OCI-LY7 (cell line): ENCODE data around the gene ADAMTS17. TPM values are rescaled to one million over a fixed set of nuclear protein-coding genes. Genes with fewer than 3 reads are reported as not detected.

ENCODE experiments used
- BruUV-seq: library from RNA; stranded (reverse); fragments of 400-500 nt; replicated peaks from 2 replicates; lab custom pipeline; 2021; lab: Mats Ljungman, UMichigan
- CTCF ChIA-PET: fragments of 300-600 bp; sonication (Branson Sonifier 250); formaldehyde crosslinking; loops from one replicate; lab custom pipeline; 2022; ENCODE audit warnings: antibody characterized with exemption; ENCODE audit not compliant: unreplicated experiment; lab: Charles Lee
- POLR2A ChIA-PET: fragments of 300-600 bp; sonication (Branson Sonifier 250); formaldehyde crosslinking; loops from one replicate; lab custom pipeline; 2022; ENCODE audit warnings: antibody characterized with exemption; lab: Charles Lee
- DNase-seq: peaks from one replicate; pipeline ENCODE4 v3.0.0-alpha.2; 2015; ENCODE audit warnings: low spot score
- H2AFZ ChIP-seq: fragments of 200-600 bp; sonication (generic), shearing (Covaris generic); 2 replicates; pipeline ENCODE4 v1.6.1; 2014; ENCODE audit warnings: mild to moderate bottlenecking, antibody characterized with exemption, low read length, moderate library complexity
- H3K27ac ChIP-seq: fragments of 200-600 bp; sonication (generic); 2 replicates; pipeline ENCODE4 v1.5.1; 2014; ENCODE audit warnings: mixed run types, low read depth, mild to moderate bottlenecking, moderate library complexity, low read length, inconsistent platforms; ENCODE audit not compliant: poor library complexity, severe bottlenecking
- H3K36me3 ChIP-seq: fragments of 200-600 bp; sonication (generic); 2 replicates; pipeline ENCODE4 v1.6.1; 2014; ENCODE audit warnings: mild to moderate bottlenecking, antibody characterized with exemption, low read length, moderate library complexity, mixed read lengths; ENCODE audit not compliant: insufficient read depth
- H3K4me1 ChIP-seq: fragments of 200-600 bp; sonication (generic); 2 replicates; pipeline ENCODE4 v1.5.1; 2014; ENCODE audit warnings: mild to moderate bottlenecking, low read length; ENCODE audit not compliant: insufficient read depth, poor library complexity, severe bottlenecking
- H3K4me2 ChIP-seq: fragments of 200-600 bp; sonication (generic); 2 replicates; pipeline ENCODE4 v1.6.1; 2014; ENCODE audit warnings: mild to moderate bottlenecking, low read length
- H3K4me3 ChIP-seq: fragments of 200-600 bp; sonication (generic); 2 replicates; pipeline ENCODE4 v1.5.1; 2014; ENCODE audit warnings: mild to moderate bottlenecking, low read depth, low read length; ENCODE audit not compliant: poor library complexity, severe bottlenecking
- H3K79me2 ChIP-seq: fragments of 200-600 bp; sonication (generic); 2 replicates; pipeline ENCODE4 v1.6.1; 2016; ENCODE audit warnings: low read depth, mild to moderate bottlenecking, low read length, moderate library complexity, mixed read lengths; ENCODE audit not compliant: insufficient read depth
- H3K9me2 ChIP-seq: fragments of 200-600 bp; sonication (generic); 2 replicates; pipeline ENCODE4 v1.6.1; 2016; ENCODE audit warnings: mild to moderate bottlenecking, low read length, mixed read lengths; ENCODE audit not compliant: insufficient read depth
- H3K9me3 ChIP-seq: fragments of 200-600 bp; sonication (generic); 2 replicates; pipeline ENCODE4 v1.6.1; 2014; ENCODE audit warnings: mild to moderate bottlenecking, mixed run types, low read length, mixed read lengths
- H4K20me1 ChIP-seq: fragments of 200-600 bp; sonication (generic); 2 replicates; pipeline ENCODE4 v1.6.1; 2014; ENCODE audit warnings: mild to moderate bottlenecking, antibody characterized with exemption, low read length, moderate library complexity, mixed read lengths; ENCODE audit not compliant: insufficient read depth
- EZH2phosphoT487 ChIP-seq: fragments of 200-600 bp; sonication (generic); IDR thresholded peaks from 2 replicates; pipeline ENCODE4 v1.6.1; 2018; ENCODE audit warnings: low read depth, borderline replicate concordance, mild to moderate bottlenecking, mixed run types, antibody characterized with exemption, low read length, moderate library complexity, mixed read lengths
- intact Hi-C: fragments of 100-400 bp; cut with micrococcal nuclease; formaldehyde crosslinking; loops from one replicate; pipeline ENCODE4 v1.10.0; 2022; ENCODE audit not compliant: unreplicated experiment
- total RNA-seq, 2 experiments: library from RNA; depleted of rRNA in 1 of 2; stranded (reverse); fragments of >200 nt in 1 of 2; shearing (Covaris generic) in 1 of 2; gene quantifications; 2 replicates each; pipeline ENCODE4 v1.2.3, GENCODE V29; 2014 to 2022
- TF ChIP-seq, protein P1 (sequence below): fragments of 200-600 bp; sonication (generic); conservative IDR thresholded peaks from 2 replicates; pipeline ENCODE4 v1.5.1; 2014; ENCODE audit warnings: mild to moderate bottlenecking, antibody characterized with exemption, low read length, moderate library complexity, mixed read lengths

The ADAMTS17 gene
- total RNA-seq, 2 experiments from 2014 or later = not detected

DNA sequence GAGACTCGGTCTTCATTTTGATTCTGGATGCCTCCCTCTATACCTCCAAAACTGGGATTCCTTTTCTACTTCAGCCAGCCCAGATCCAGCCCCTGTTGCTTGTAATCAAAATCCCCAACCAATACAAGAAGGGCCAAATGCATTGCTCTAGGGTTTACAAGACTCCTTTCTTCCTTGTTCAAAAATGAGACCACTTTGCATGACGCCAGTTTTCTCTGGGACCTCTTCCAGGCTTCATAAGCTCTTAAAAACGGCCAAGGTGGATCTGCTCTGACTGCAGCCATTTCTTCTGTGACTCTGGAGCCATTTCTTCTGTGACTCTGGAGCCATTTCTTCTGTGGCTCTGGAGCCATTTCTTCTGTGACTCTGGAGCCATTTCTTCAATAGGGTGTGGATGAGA is 71.9 kb downstream of the ADAMTS17 start:
- no peak for DNase-seq
- no peak overlapping the region for H3K27ac ChIP-seq
- 0 out of 2 replicates have a peak, but pooled peaks cover 4% of the 10 kb centered on the region for H3K9me2 ChIP-seq
- no peaks in the 10 kb centered on the region for H3K36me3 ChIP-seq
- H3K4me3 ChIP-seq = no peak overlapping the region
- no peak for TF ChIP-seq EZH2phosphoT487
- TF ChIP-seq, protein P1, sequence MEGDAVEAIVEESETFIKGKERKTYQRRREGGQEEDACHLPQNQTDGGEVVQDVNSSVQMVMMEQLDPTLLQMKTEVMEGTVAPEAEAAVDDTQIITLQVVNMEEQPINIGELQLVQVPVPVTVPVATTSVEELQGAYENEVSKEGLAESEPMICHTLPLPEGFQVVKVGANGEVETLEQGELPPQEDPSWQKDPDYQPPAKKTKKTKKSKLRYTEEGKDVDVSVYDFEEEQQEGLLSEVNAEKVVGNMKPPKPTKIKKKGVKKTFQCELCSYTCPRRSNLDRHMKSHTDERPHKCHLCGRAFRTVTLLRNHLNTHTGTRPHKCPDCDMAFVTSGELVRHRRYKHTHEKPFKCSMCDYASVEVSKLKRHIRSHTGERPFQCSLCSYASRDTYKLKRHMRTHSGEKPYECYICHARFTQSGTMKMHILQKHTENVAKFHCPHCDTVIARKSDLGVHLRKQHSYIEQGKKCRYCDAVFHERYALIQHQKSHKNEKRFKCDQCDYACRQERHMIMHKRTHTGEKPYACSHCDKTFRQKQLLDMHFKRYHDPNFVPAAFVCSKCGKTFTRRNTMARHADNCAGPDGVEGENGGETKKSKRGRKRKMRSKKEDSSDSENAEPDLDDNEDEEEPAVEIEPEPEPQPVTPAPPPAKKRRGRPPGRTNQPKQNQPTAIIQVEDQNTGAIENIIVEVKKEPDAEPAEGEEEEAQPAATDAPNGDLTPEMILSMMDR = no peak
- POLR2A ChIA-PET = no interaction called here
- intact Hi-C loops = no loop called here
- H3K79me2 ChIP-seq = no peaks in the 10 kb centered on the region
- CTCF ChIA-PET = no interaction called here
- H3K9me3 ChIP-seq = peaks cover 21% of the 10 kb centered on the region
- H3K4me2 ChIP-seq = no peak overlapping the region
- no peak overlapping the region for H2AFZ ChIP-seq
- no peaks in the 10 kb centered on the region for H3K4me1 ChIP-seq
- no peaks in the 10 kb centered on the region for H4K20me1 ChIP-seq
- no TSS peak for BruUV-seq

DNA sequence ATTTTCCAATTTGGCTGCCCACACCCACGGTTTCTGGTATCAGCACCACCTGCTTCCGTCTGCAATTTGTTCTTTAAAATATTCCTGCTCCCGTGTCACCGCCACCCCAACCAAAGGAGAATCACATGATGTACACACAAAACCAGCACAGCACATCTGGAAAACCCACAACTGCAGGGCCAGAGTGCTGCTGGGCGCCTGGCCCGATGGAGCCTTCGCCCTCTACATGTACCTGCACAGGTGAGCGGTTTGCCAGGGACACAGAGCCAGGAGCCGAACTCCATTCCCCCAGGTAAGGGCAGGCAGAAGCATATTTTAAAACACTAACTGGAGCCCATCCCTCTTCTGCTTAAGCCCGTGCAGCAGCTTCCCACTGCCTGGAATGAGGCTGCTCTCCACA is 75.6 kb downstream of the ADAMTS17 start:
- no peaks in the 10 kb centered on the region for H3K9me2 ChIP-seq
- no peak for DNase-seq
- intact Hi-C loops = no loop called here
- H3K4me1 ChIP-seq = no peaks in the 10 kb centered on the region
- H3K79me2 ChIP-seq = no peaks in the 10 kb centered on the region
- no TSS peak for BruUV-seq
- no peaks in the 10 kb centered on the region for H3K9me3 ChIP-seq
- no peaks in the 10 kb centered on the region for H4K20me1 ChIP-seq
- no peak overlapping the region for H2AFZ ChIP-seq
- ChIA-PET POLR2A (no interaction called here), CTCF (no interaction called here)
- no peak overlapping the region for H3K27ac ChIP-seq
- TF ChIP-seq, protein P1 = no peak
- TF ChIP-seq EZH2phosphoT487 = no peak
- no peaks in the 10 kb centered on the region for H3K36me3 ChIP-seq
- no peak overlapping the region for H3K4me2 ChIP-seq
- no peak overlapping the region for H3K4me3 ChIP-seq

DNA sequence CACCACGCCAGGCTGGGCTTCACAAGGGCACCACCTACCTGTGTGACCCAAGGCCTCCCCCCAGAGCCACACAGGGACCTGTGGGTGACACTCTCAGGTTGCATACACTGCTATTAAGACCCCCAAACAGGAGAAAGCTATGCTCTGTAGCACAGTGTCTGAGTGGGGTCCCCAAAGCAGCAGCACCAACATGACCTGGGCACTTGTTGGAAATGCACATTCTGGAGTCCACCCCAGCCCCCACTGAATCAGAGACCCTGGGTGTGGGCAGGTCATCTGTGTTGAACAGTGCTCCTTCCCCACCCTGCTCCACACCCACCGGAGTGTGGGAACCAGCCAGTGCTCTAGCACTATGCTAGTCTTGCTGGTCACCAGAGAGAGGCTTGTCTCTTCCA is 76.1 kb downstream of the ADAMTS17 start:
- Histone ChIP-seq H3K9me3 (no peaks in the 10 kb centered on the region), H3K4me3 (no peak overlapping the region), H3K27ac (no peak overlapping the region), H3K36me3 (no peaks in the 10 kb centered on the region), H4K20me1 (no peaks in the 10 kb centered on the region), H3K79me2 (no peaks in the 10 kb centered on the region), H3K9me2 (no peaks in the 10 kb centered on the region), H3K4me1 (no peaks in the 10 kb centered on the region), H2AFZ (no peak overlapping the region), H3K4me2 (no peak overlapping the region)
- POLR2A ChIA-PET = no interaction called here
- TF ChIP-seq EZH2phosphoT487 = no peak
- TF ChIP-seq, protein P1 = no peak
- CTCF ChIA-PET = no interaction called here
- intact Hi-C loops = no loop called here
- no peak for DNase-seq
- no TSS peak for BruUV-seq
